Measurements from ENCODE around the gene RIMS1. TPM values are rescaled to one million over a fixed set of nuclear protein-coding genes. Genes with fewer than 3 reads are reported as not detected.

The RIMS1 gene
- total RNA-seq, 1 experiment from 2014 or later, result 0.51 TPM

GRCh38 chr6:72386324-72386723 is 500.0 kb downstream of the RIMS1 start:
- ATAC-seq (no peak), DNase-seq (no peak)
- H3K27ac ChIP-seq (ENCODE audit: low read length), result no peak overlapping the region
- H4K20me1 ChIP-seq (ENCODE audit: low read length), result no peaks in the 10 kb centered on the region
- H2AFZ ChIP-seq (ENCODE audit: low read length), result no peak overlapping the region
- no peaks in the 10 kb centered on the region for H3K9me2 ChIP-seq (replicated peaks; ENCODE audit: low read length)
- H3K4me2 ChIP-seq (ENCODE audit: low read length), result no peak overlapping the region
- no TSS peak for BruUV-seq (replicated peaks)
- no peaks in the 10 kb centered on the region for H3K9me3 ChIP-seq (ENCODE audit: low read length)
- no peak overlapping the region for H3K4me3 ChIP-seq (ENCODE audit: low read length)
- H3K36me3 ChIP-seq (ENCODE audit: low read depth, low read length), result no peaks in the 10 kb centered on the region
- H3K79me2 ChIP-seq (ENCODE audit: low read length), result no peaks in the 10 kb centered on the region
- TF ChIP-seq CTCF (conservative IDR thresholded peaks at IDR 0.05; ENCODE audit: low read depth, low read length), result no peak
- no peak for TF ChIP-seq EZH2phosphoT487 (IDR thresholded peaks at IDR 0.05; ENCODE audit: borderline replicate concordance, low read length)
- no peak for TF ChIP-seq EZH2 (IDR thresholded peaks at IDR 0.05; ENCODE audit: low read length, unreplicated experiment)
- intact Hi-C loops (cut with micrococcal nuclease), result no loop called here
- POLR2A ChIA-PET (ENCODE audit: unreplicated experiment), result no interaction called here
- no peaks in the 10 kb centered on the region for H3K27me3 ChIP-seq (ENCODE audit: low read length)
- H3K9ac ChIP-seq (ENCODE audit: low read length), result no peak overlapping the region
- no peaks in the 10 kb centered on the region for H3F3A ChIP-seq (ENCODE audit: low read length, unreplicated experiment)
- H3K4me1 ChIP-seq (ENCODE audit: insufficient read depth, low read length), result no peaks in the 10 kb centered on the region
- CTCF ChIA-PET, result no interaction called here

GRCh38 chr6:72389698-72390097 is 503.3 kb downstream of the RIMS1 start:
- CTCF ChIA-PET, result no interaction called here

GRCh38 chr6:72390548-72390947 is 504.2 kb downstream of the RIMS1 start:
- intact Hi-C loops (cut with micrococcal nuclease), result no loop called here
- ChIA-PET CTCF (no interaction called here), POLR2A (ENCODE audit: unreplicated experiment) (no interaction called here)
- DNase-seq (no peak), ATAC-seq (no peak)
- Histone ChIP-seq H3K4me3 (ENCODE audit: low read length) (no peak overlapping the region), H3K27me3 (ENCODE audit: low read length) (no peaks in the 10 kb centered on the region), H3K27ac (ENCODE audit: low read length) (no peak overlapping the region), H3F3A (ENCODE audit: low read length, unreplicated experiment) (no peaks in the 10 kb centered on the region), H3K79me2 (ENCODE audit: low read length) (no peaks in the 10 kb centered on the region), H4K20me1 (ENCODE audit: low read length) (no peaks in the 10 kb centered on the region), H3K9ac (ENCODE audit: low read length) (no peak overlapping the region), H3K4me1 (ENCODE audit: insufficient read depth, low read length) (no peaks in the 10 kb centered on the region), H2AFZ (ENCODE audit: low read length) (no peak overlapping the region), H3K9me3 (ENCODE audit: low read length) (no peaks in the 10 kb centered on the region), H3K4me2 (ENCODE audit: low read length) (no peak overlapping the region), H3K36me3 (ENCODE audit: low read depth, low read length) (no peaks in the 10 kb centered on the region), H3K9me2 (replicated peaks; ENCODE audit: low read length) (no peaks in the 10 kb centered on the region)
- BruUV-seq (replicated peaks), result no TSS peak
- TF ChIP-seq CTCF (conservative IDR thresholded peaks at IDR 0.05; ENCODE audit: low read depth, low read length) (no peak), EZH2phosphoT487 (IDR thresholded peaks at IDR 0.05; ENCODE audit: borderline replicate concordance, low read length) (no peak), EZH2 (IDR thresholded peaks at IDR 0.05; ENCODE audit: low read length, unreplicated experiment) (no peak)

More at GRCh38 chr6:72389698-72390097, 503.3 kb downstream of the RIMS1 start:
- H3K4me2 ChIP-seq (ENCODE audit: low read length), result no peak overlapping the region
- no peaks in the 10 kb centered on the region for H4K20me1 ChIP-seq (ENCODE audit: low read length)
- H3K27ac ChIP-seq (ENCODE audit: low read length), result no peak overlapping the region
- H3K9me2 ChIP-seq (replicated peaks; ENCODE audit: low read length), result no peaks in the 10 kb centered on the region
- no peaks in the 10 kb centered on the region for H3K4me1 ChIP-seq (ENCODE audit: insufficient read depth, low read length)
- POLR2A ChIA-PET (ENCODE audit: unreplicated experiment), result no interaction called here
- intact Hi-C loops (cut with micrococcal nuclease), result no loop called here
- H3K9me3 ChIP-seq (ENCODE audit: low read length), result no peaks in the 10 kb centered on the region
- H3K27me3 ChIP-seq (ENCODE audit: low read length), result no peaks in the 10 kb centered on the region
- no peak for ATAC-seq
- BruUV-seq (replicated peaks), result no TSS peak
- TF ChIP-seq EZH2 (IDR thresholded peaks at IDR 0.05; ENCODE audit: low read length, unreplicated experiment) (no peak), EZH2phosphoT487 (IDR thresholded peaks at IDR 0.05; ENCODE audit: borderline replicate concordance, low read length) (no peak), CTCF (conservative IDR thresholded peaks at IDR 0.05; ENCODE audit: low read depth, low read length) (no peak)
- H3K9ac ChIP-seq (ENCODE audit: low read length), result no peak overlapping the region
- no peaks in the 10 kb centered on the region for H3K36me3 ChIP-seq (ENCODE audit: low read depth, low read length)
- no peak for DNase-seq
- no peaks in the 10 kb centered on the region for H3F3A ChIP-seq (ENCODE audit: low read length, unreplicated experiment)
- H3K4me3 ChIP-seq (ENCODE audit: low read length), result no peak overlapping the region
- no peak overlapping the region for H2AFZ ChIP-seq (ENCODE audit: low read length)
- no peaks in the 10 kb centered on the region for H3K79me2 ChIP-seq (ENCODE audit: low read length)

Data from PC-3 (cell line).